H1 (cell line): Measurements from ENCODE around the gene SLC4A1. TPM values are rescaled to one million over a fixed set of nuclear protein-coding genes. Genes with fewer than 3 reads are reported as not detected.

Experiments
- CTCF ChIA-PET: fragments of 300-600 bp; sonication (Branson Sonifier 250); formaldehyde crosslinking; loops from one replicate; lab custom pipeline; 2021; ENCODE audit not compliant: partially characterized antibody; lab: Charles Lee
- POLR2A ChIA-PET: fragments of 300-600 bp; sonication (Branson Sonifier 250); formaldehyde crosslinking; loops from one replicate; lab custom pipeline; 2021; ENCODE audit warnings: inconsistent platforms; ENCODE audit not compliant: partially characterized antibody; lab: Charles Lee
- DNase-seq, 2 experiments: peaks; one replicate each; pipeline versions ENCODE4 v3.0.0 to v3.0.0-alpha.2; 2010 to 2022; ENCODE audit warnings: low spot score in 2 of 2, low read depth in 1 of 2, mixed read lengths in 1 of 2
- FAIRE-seq: peaks from 2 replicates; lab custom pipeline; 2011; peaks lifted over from hg19 to GRCh38; lab: Jason Lieb, UNC
- H2AFZ ChIP-seq: 2 replicates; pipeline ENCODE4 v1.8.1; 2012; ENCODE audit warnings: low read length, inconsistent platforms
- H2AK5ac ChIP-seq: 2 replicates; pipeline ENCODE4 v1.6.1; 2013; ENCODE audit warnings: low read depth, low read length
- H2BK120ac ChIP-seq: replicated peaks from 2 replicates; pipeline ENCODE3; 2013; ENCODE audit warnings: low read depth, low read length, inconsistent platforms
- H2BK12ac ChIP-seq: 2 replicates; pipeline ENCODE4 v1.6.1; 2013; ENCODE audit warnings: low read depth, low read length
- H2BK15ac ChIP-seq: 2 replicates; pipeline ENCODE4 v1.6.1; 2013; ENCODE audit warnings: low read length
- H2BK20ac ChIP-seq: 2 replicates; pipeline ENCODE4 v1.6.1; 2013; ENCODE audit warnings: low read length
- H2BK5ac ChIP-seq: 2 replicates; pipeline ENCODE4 v1.6.1; 2013; ENCODE audit warnings: low read depth, low read length
- H3K14ac ChIP-seq: 2 replicates; pipeline ENCODE4 v1.6.1; 2013; ENCODE audit warnings: inconsistent platforms; ENCODE audit not compliant: insufficient read length
- H3K18ac ChIP-seq: 2 replicates; pipeline ENCODE4 v1.6.1; 2013; ENCODE audit warnings: low read length; ENCODE audit errors: extremely low read depth
- H3K23ac ChIP-seq: 2 replicates; pipeline ENCODE4 v1.6.1; 2013; ENCODE audit warnings: inconsistent platforms; ENCODE audit not compliant: insufficient read length
- H3K23me2 ChIP-seq: 2 replicates; pipeline ENCODE4 v1.6.1; 2013; ENCODE audit warnings: low read depth, low read length
- H3K27ac ChIP-seq: 2 replicates; pipeline ENCODE4 v1.6.1; 2011; ENCODE audit warnings: low read depth, low read length, inconsistent platforms
- H3K27me3 ChIP-seq, 4 experiments: replicated peaks in 1 of 4; 1 replicate in 1 of 4; 2 replicates in 3 of 4; pipeline versions ENCODE4 v1.6.1 to v1.8.1; 2011 to 2013; ENCODE audit warnings: low read length in 3 of 4, mild to moderate bottlenecking in 3 of 4, inconsistent platforms in 2 of 4, mixed read lengths in 2 of 4, moderate library complexity in 1 of 4; ENCODE audit not compliant: control insufficient read depth in 3 of 4, insufficient read depth in 3 of 4; ENCODE audit errors: extremely low read depth in 1 of 4
- H3K36me3 ChIP-seq, 4 experiments: 2 replicates each; pipeline versions ENCODE4 v1.6.1 to v1.8.1; 2011 to 2013; ENCODE audit warnings: mild to moderate bottlenecking in 4 of 4, low read length in 3 of 4, moderate library complexity in 2 of 4, control low read depth in 1 of 4, inconsistent platforms in 1 of 4; ENCODE audit not compliant: insufficient read depth in 4 of 4, control insufficient read depth in 2 of 4
- H3K4ac ChIP-seq: replicated peaks from 2 replicates; pipeline ENCODE3; 2013; ENCODE audit warnings: low read length, low read depth, mixed read lengths, inconsistent platforms; ENCODE audit not compliant: insufficient read length
- H3K4me1 ChIP-seq, 4 experiments: replicated peaks in 1 of 4; 1 replicate in 1 of 4; 2 replicates in 3 of 4; pipeline versions ENCODE4 v1.6.1 to v1.8.1; 2011 to 2013; ENCODE audit warnings: low read length in 3 of 4, inconsistent platforms in 2 of 4, mixed read lengths in 1 of 4; ENCODE audit not compliant: insufficient read depth in 4 of 4, control insufficient read depth in 3 of 4
- H3K4me2 ChIP-seq, 2 experiments: 2 replicates each; pipeline versions ENCODE4 v1.6.1 to v1.8.1; 2011 to 2013; ENCODE audit warnings: low read depth in 2 of 2, low read length in 2 of 2, control low read depth in 1 of 2, inconsistent platforms in 1 of 2, mild to moderate bottlenecking in 1 of 2; ENCODE audit not compliant: insufficient read depth in 1 of 2
- H3K4me3 ChIP-seq, 4 experiments: fragments of 200-600, 300-600 bp in 1 of 4; sonication (generic), shearing (Covaris generic), sonication (Bioruptor Twin) in 1 of 4; 2 replicates each; pipeline versions ENCODE4 v1.5.1 to v1.8.1; 2011 to 2016; ENCODE audit warnings: low read length in 4 of 4, low read depth in 3 of 4, control low read depth in 2 of 4, inconsistent platforms in 2 of 4, mild to moderate bottlenecking in 2 of 4, mixed read lengths in 1 of 4, moderate library complexity in 1 of 4; ENCODE audit not compliant: insufficient read depth in 2 of 4; ENCODE audit errors: extremely low read depth in 1 of 4
- H3K56ac ChIP-seq: replicated peaks from 2 replicates; pipeline ENCODE3; 2013; ENCODE audit warnings: low read depth, mild to moderate bottlenecking, mixed read lengths, low read length, inconsistent platforms; ENCODE audit not compliant: insufficient read length
- H3K79me1 ChIP-seq: 2 replicates; pipeline ENCODE4 v1.6.1; 2013; ENCODE audit warnings: low read depth, low read length, control low read depth
- H3K79me2 ChIP-seq, 2 experiments: 2 replicates each; pipeline versions ENCODE4 v1.6.1 to v1.8.1; 2012 to 2013; ENCODE audit warnings: low read length in 2 of 2, mild to moderate bottlenecking in 2 of 2, inconsistent platforms in 1 of 2; ENCODE audit not compliant: insufficient read depth in 2 of 2, control insufficient read depth in 1 of 2
- H3K9ac ChIP-seq, 4 experiments: replicated peaks in 1 of 4; 1 replicate in 1 of 4; 2 replicates in 3 of 4; pipeline versions ENCODE4 v1.6.1 to v1.8.1; 2011 to 2013; ENCODE audit warnings: low read depth in 3 of 4, low read length in 3 of 4, control low read depth in 2 of 4, mild to moderate bottlenecking in 2 of 4, moderate library complexity in 2 of 4, inconsistent platforms in 1 of 4; ENCODE audit errors: extremely low read depth in 1 of 4
- H3K9me3 ChIP-seq, 2 experiments: 2 replicates each; pipeline versions ENCODE4 v1.6.1 to v1.8.1; 2012 to 2013; ENCODE audit warnings: mild to moderate bottlenecking in 2 of 2, moderate library complexity in 2 of 2, control low read depth in 1 of 2, inconsistent platforms in 1 of 2, low read depth in 1 of 2, low read length in 1 of 2, mixed read lengths in 1 of 2; ENCODE audit not compliant: insufficient read depth in 2 of 2
- H4K20me1 ChIP-seq, 2 experiments: replicated peaks in 1 of 2; 2 replicates each; pipeline versions ENCODE3 to v1.8.1; 2011 to 2013; ENCODE audit warnings: inconsistent platforms in 2 of 2, low read length in 2 of 2, mild to moderate bottlenecking in 1 of 2; ENCODE audit not compliant: insufficient read depth in 2 of 2, control insufficient read depth in 1 of 2
- H4K5ac ChIP-seq: 2 replicates; pipeline ENCODE4 v1.6.1; 2013; ENCODE audit warnings: low read length, low read depth, mixed read lengths, inconsistent platforms; ENCODE audit not compliant: insufficient read length
- H4K8ac ChIP-seq: 2 replicates; pipeline ENCODE4 v1.8.0; 2013; ENCODE audit warnings: mild to moderate bottlenecking, moderate library complexity, low read length, inconsistent platforms; ENCODE audit not compliant: insufficient read depth; ENCODE audit errors: extremely low read depth
- H4K91ac ChIP-seq: replicated peaks from 2 replicates; pipeline ENCODE3; 2013; ENCODE audit warnings: low read length, mixed read lengths, inconsistent platforms; ENCODE audit not compliant: insufficient read length
- ASH2L ChIP-seq: fragments of 200-600, 300-600 bp; sonication (generic); IDR thresholded peaks from one replicate; pipeline ENCODE4 v1.7.1; 2017; ENCODE audit warnings: low read length
- BCL11A ChIP-seq, 2 experiments: IDR thresholded peaks; one replicate each; pipeline ENCODE4 v1.6.1; 2011; ENCODE audit warnings: low read depth in 2 of 2, low read length in 2 of 2, mild to moderate bottlenecking in 2 of 2
- BRCA1 ChIP-seq: IDR thresholded peaks from 2 replicates; pipeline ENCODE4 v1.6.1; 2012; ENCODE audit warnings: low read depth, low read length, improper control_type of control experiment
- CHD2 ChIP-seq: IDR thresholded peaks from 2 replicates; pipeline ENCODE4 v1.6.1; 2012; ENCODE audit warnings: low read length, improper control_type of control experiment
- E2F6 ChIP-seq: IDR thresholded peaks from 2 replicates; pipeline ENCODE4 v1.6.1; 2012; ENCODE audit warnings: inconsistent platforms
- MAFK ChIP-seq: IDR thresholded peaks from 2 replicates; pipeline ENCODE4 v1.6.1; 2012; ENCODE audit warnings: low read depth, mild to moderate bottlenecking, improper control_type of control experiment, low read length
- NANOG ChIP-seq: IDR thresholded peaks from 2 replicates; pipeline ENCODE4 v1.6.1; 2011; ENCODE audit warnings: low read length, low read depth, mild to moderate bottlenecking, inconsistent platforms; ENCODE audit not compliant: insufficient read depth, poor library complexity, severe bottlenecking
- PHF8 ChIP-seq: fragments of 200-600 bp; sonication (generic); conservative IDR thresholded peaks from 2 replicates; pipeline ENCODE4 v1.7.1; 2012; ENCODE audit warnings: low read depth, mild to moderate bottlenecking, inconsistent platforms, low read length, moderate library complexity
- POU5F1 ChIP-seq: IDR thresholded peaks from 2 replicates; pipeline ENCODE4 v1.6.1; 2011; ENCODE audit warnings: low read depth, mild to moderate bottlenecking, low read length, moderate library complexity
- SAP30 ChIP-seq: fragments of 300-600 bp; sonication (generic); IDR thresholded peaks from 2 replicates; pipeline ENCODE4 v1.7.1; 2012; ENCODE audit warnings: low read length, moderate library complexity, mild to moderate bottlenecking, inconsistent platforms; ENCODE audit not compliant: insufficient read depth, insufficient replicate concordance
- SIN3A ChIP-seq, 2 experiments: IDR thresholded peaks in 1 of 2; conservative IDR thresholded peaks in 1 of 2; 2 replicates each; pipeline ENCODE4 v1.6.1; 2011 to 2012; ENCODE audit warnings: low read length in 2 of 2, improper control_type of control experiment in 1 of 2, low read depth in 1 of 2, mild to moderate bottlenecking in 1 of 2
- SP4 ChIP-seq: IDR thresholded peaks from 2 replicates; pipeline ENCODE4 v1.6.1; 2012; ENCODE audit warnings: low read length, inconsistent platforms
- WGBS, 2 experiments: shearing (Covaris generic) in 1 of 2; methylation state at CpG; one replicate each; pipeline versions ENCODE4 v1.1.6 to v1.1.7; 2013 to 2015; ENCODE audit warnings: low lambda C conversion rate in 2 of 2, mixed read lengths in 2 of 2, inconsistent platforms in 1 of 2, low coverage in 1 of 2, missing lambda C conversion rate in 1 of 2; ENCODE audit not compliant: insufficient replicate concordance in 2 of 2, insufficient coverage in 1 of 2, insufficient read length in 1 of 2; ENCODE audit errors: extremely low coverage in 1 of 2, missing lambda C conversion rate in 1 of 2; 5-methylcytosine and 5-hydroxymethylcytosine counted together
- polyA plus RNA-seq, 7 experiments: library from polyadenylated mRNA; depleted of rRNA in 3 of 7; stranded (reverse) in 5 of 7; unstranded in 2 of 7; fragments of >200 nt in 5 of 7; fragments of 200-250 nt in 2 of 7; gene quantifications; 1 replicate in 5 of 7; 2 replicates in 1 of 7; 4 replicates in 1 of 7; pipeline versions ENCODE4 v1.2.1 to v1.2.3, GENCODE V29; 2011 to 2013; ENCODE audit warnings: missing spikeins in 2 of 7, mixed read lengths in 2 of 7
- total RNA-seq: library from RNA; stranded (reverse); fragmentation: NEBNext Ultra II Directional; extraction: Animal tissue kit (Norgen Biotek cat#: 25700); gene quantifications from 2 replicates; pipeline ENCODE4 v1.2.1, GENCODE V29; 2021

Gene SLC4A1
- total and polyA plus RNA-seq, 2 of the 8 experiments (the other 6 are each of a cell fraction or from before 2014, with no cell fraction given), result 0.08 TPM; not detected in 1

- Histone ChIP-seq H2AFZ (no peak overlapping the region), H4K91ac (no peak overlapping the region), H2AK5ac (no peak overlapping the region), H3K36me3 (no peaks in the 10 kb centered on the region), H2BK12ac (no peak overlapping the region), H3K4me1 (no peaks in the 10 kb centered on the region), H2BK15ac (no peak overlapping the region), H3K18ac (no peak overlapping the region), H3K9me3 (no peaks in the 10 kb centered on the region), H4K20me1 (no peaks in the 10 kb centered on the region), H2BK120ac (no peak overlapping the region), H2BK20ac (no peak overlapping the region), H3K27ac (no peak overlapping the region), H3K56ac (no peak overlapping the region), H3K79me1 (no peaks in the 10 kb centered on the region), H4K5ac (no peak overlapping the region), H3K4me3 (no peak overlapping the region), H3K14ac (no peak overlapping the region), H3K9ac (no peak overlapping the region), H3K27me3 (no peaks in the 10 kb centered on the region; a peak in 1 of 7 replicates), H3K23me2 (no peaks in the 10 kb centered on the region), H2BK5ac (no peak overlapping the region), H3K23ac (no peak overlapping the region), H3K4me2 (no peak overlapping the region), H4K8ac (no peak overlapping the region), H3K4ac (no peak overlapping the region), H3K79me2 (no peaks in the 10 kb centered on the region)
- FAIRE-seq (no peak), DNase-seq (no peak)
- CTCF ChIA-PET, result no interaction called here
- POLR2A ChIA-PET, result interaction anchor here (0.7 to 1.1 kb wide), 2 partner anchors 10 to 50 kb away, joined by 3 to 4 read pairs; no protein-coding TSS in a partner anchor
- 93% methylated on average over 7 of the region's 7 CpGs; no CpG with 5 or more reads in 1 of the 2 experiments for WGBS, 2 experiments
- TF ChIP-seq MAFK (no peak), PHF8 (no peak), ASH2L (no peak), SP4 (no peak), BRCA1 (no peak), SAP30 (no peak), NANOG (no peak), E2F6 (no peak), CHD2 (no peak), SIN3A (conservative IDR thresholded peaks at IDR 0.05 in 1 of 2, IDR thresholded peaks at IDR 0.05 in 1 of 2; ENCODE audit: low read depth in 1 of 2, low read length in 2 of 2) (no peak), POU5F1 (no peak), BCL11A (IDR thresholded peaks at IDR 0.05; ENCODE audit: low read depth in 2 of 2, low read length in 2 of 2) (no peak)
These were observed 35.9 kb downstream of the SLC4A1 start for GRCh38 chr17:44232061-44232460.
